K562 (cell line): Measurements from ENCODE around the gene CRCP. TPM values are rescaled to one million over a fixed set of nuclear protein-coding genes. Genes with fewer than 3 reads are reported as not detected.

Source experiments
- ATAC-seq: fragments of 200-7000 bp; cut with Tn5 transposase; 3 replicates; pipeline ENCODE4 v1.9.1; 2020; ENCODE audit warnings: moderate library complexity
- BruUV-seq: library from RNA; stranded (reverse); fragments of 400-500 nt; replicated peaks from 2 replicates; lab custom pipeline; 2021; lab: Mats Ljungman, UMichigan
- CTCF ChIA-PET: fragments of 300-600 bp; formaldehyde crosslinking; extraction: SDS; loops from one replicate; lab custom pipeline; 2021; ENCODE audit warnings: low intra/inter-chr PET ratio; lab: Yijun Ruan, JAX
- POLR2A ChIA-PET: fragments of 300-600, 350-650 bp; sonication (Branson Sonifier 250); formaldehyde crosslinking; extraction: SDS; loops from one replicate; lab custom pipeline; 2021; ENCODE audit warnings: antibody characterized with exemption, inconsistent platforms; lab: Yijun Ruan, JAX
- DNase-seq, 4 experiments: peaks; one replicate each; pipeline versions ENCODE4 v3.0.0 to v3.0.0-alpha.2; 2011 to 2018; ENCODE audit warnings: low spot score in 3 of 4, mixed read lengths in 3 of 4; ENCODE audit errors: extremely low read depth in 1 of 4
- FAIRE-seq: peaks from 2 replicates; lab custom pipeline; 2011; peaks lifted over from hg19 to GRCh38; lab: Jason Lieb, UNC
- H2AFZ ChIP-seq: 2 replicates; pipeline ENCODE4 v1.6.0; 2011; ENCODE audit warnings: low read depth, low read length, control low read depth, inconsistent platforms
- H3K27ac ChIP-seq: fragments of 200-600 bp; 3 replicates; pipeline ENCODE4 v1.8.0; 2011; ENCODE audit warnings: low read depth, mild to moderate bottlenecking, control low read depth, inconsistent platforms, low read length, moderate library complexity, mixed read lengths; ENCODE audit errors: extremely low read depth
- H3K27me3 ChIP-seq, 2 experiments: fragments of 300-600 bp in 1 of 2; 2 replicates in 1 of 2; 3 replicates in 1 of 2; pipeline versions ENCODE4 v1.6.0 to v1.8.0; 2011; ENCODE audit warnings: inconsistent platforms in 2 of 2, low read length in 2 of 2, mild to moderate bottlenecking in 1 of 2, mixed read lengths in 1 of 2, moderate library complexity in 1 of 2; ENCODE audit not compliant: control insufficient read depth in 2 of 2, insufficient read depth in 2 of 2
- H3K36me3 ChIP-seq: fragments of 300-600 bp; 3 replicates; pipeline ENCODE4 v1.8.0; 2011; ENCODE audit warnings: mild to moderate bottlenecking, low read length, inconsistent platforms; ENCODE audit not compliant: control insufficient read depth, insufficient read depth
- H3K4me1 ChIP-seq, 2 experiments: fragments of 200-600 bp in 1 of 2; replicated peaks in 1 of 2; 2 replicates in 1 of 2; 3 replicates in 1 of 2; pipeline versions ENCODE4 v1.5.1 to v1.8.0; 2011; ENCODE audit warnings: inconsistent platforms in 2 of 2, low read length in 2 of 2, mild to moderate bottlenecking in 1 of 2, mixed read lengths in 1 of 2, moderate library complexity in 1 of 2; ENCODE audit not compliant: control insufficient read depth in 2 of 2, insufficient read depth in 2 of 2
- H3K4me2 ChIP-seq: 2 replicates; pipeline ENCODE4 v1.6.1; 2011; ENCODE audit warnings: low read length, control low read depth, inconsistent platforms, mixed read lengths; ENCODE audit not compliant: insufficient read depth
- H3K4me3 ChIP-seq: fragments of 200-600 bp; sonication (generic), shearing (Covaris generic); 2 replicates; pipeline ENCODE4 v1.5.1; 2016; ENCODE audit warnings: control low read depth, inconsistent platforms
- H3K79me2 ChIP-seq: fragments of 200-600 bp; 3 replicates; pipeline ENCODE4 v1.8.0; 2011; ENCODE audit warnings: low read length, inconsistent platforms; ENCODE audit not compliant: control insufficient read depth, insufficient read depth
- H3K9ac ChIP-seq, 2 experiments: 2 replicates each; pipeline versions ENCODE4 v1.6.0 to v1.6.1; 2011; ENCODE audit warnings: low read depth in 2 of 2, low read length in 2 of 2, control low read depth in 1 of 2, inconsistent platforms in 1 of 2, mild to moderate bottlenecking in 1 of 2, mixed read lengths in 1 of 2; ENCODE audit not compliant: insufficient read depth in 1 of 2
- H3K9me1 ChIP-seq: one replicate; pipeline ENCODE4 v1.6.0; 2011; ENCODE audit warnings: inconsistent platforms, mild to moderate bottlenecking, low read length, moderate library complexity; ENCODE audit not compliant: control insufficient read depth, insufficient read depth
- H3K9me3 ChIP-seq: replicated peaks from 2 replicates; pipeline ENCODE4 v1.5.1; 2011; ENCODE audit warnings: low read depth, low read length, inconsistent platforms; ENCODE audit not compliant: control insufficient read depth, insufficient read depth
- H4K20me1 ChIP-seq: replicated peaks from 2 replicates; pipeline ENCODE4 v1.6.1; 2011; ENCODE audit warnings: low read length, inconsistent platforms, mixed read lengths; ENCODE audit not compliant: control insufficient read depth, insufficient read depth
- ARHGAP35 ChIP-seq: fragments of 450-650 bp; IDR thresholded peaks from 2 replicates; pipeline ENCODE4 v1.6.1; 2018; ENCODE audit not compliant: partially characterized antibody
- ARID3A ChIP-seq: IDR thresholded peaks from 2 replicates; pipeline ENCODE4 v1.6.1; 2012; ENCODE audit warnings: low read depth, low read length, improper control_type of control experiment, borderline replicate concordance
- CTCF ChIP-seq, 3 experiments: IDR thresholded peaks in 2 of 3; conservative IDR thresholded peaks in 1 of 3; 2 replicates each; pipeline ENCODE4 v1.5.1; 2011 to 2012; ENCODE audit warnings: low read length in 3 of 3, mild to moderate bottlenecking in 3 of 3, control low read depth in 2 of 3, improper control_type of control experiment in 1 of 3, inconsistent platforms in 1 of 3, low read depth in 1 of 3, mixed read lengths in 1 of 3, moderate library complexity in 1 of 3; ENCODE audit not compliant: insufficient read depth in 2 of 3
- KDM1A ChIP-seq, 2 experiments: fragments of 450-650 bp; IDR thresholded peaks; 2 replicates each; pipeline ENCODE4 v1.6.1; 2016; ENCODE audit warnings: mild to moderate bottlenecking in 2 of 2
- MTA1 ChIP-seq: fragments of 450-650 bp; IDR thresholded peaks from 2 replicates; pipeline ENCODE4 v1.6.1; 2017; ENCODE audit warnings: borderline replicate concordance
- NCOA2 ChIP-seq, 2 experiments: fragments of 450-650 bp; IDR thresholded peaks; 2 replicates each; pipeline ENCODE4 v1.6.1; 2018; ENCODE audit warnings: mild to moderate bottlenecking in 2 of 2, moderate library complexity in 1 of 2; ENCODE audit not compliant: partially characterized antibody in 2 of 2
- NONO ChIP-seq, 2 experiments: fragments of 200-400 bp in 1 of 2; fragments of 450-650 bp in 1 of 2; formaldehyde crosslinking in 1 of 2; IDR thresholded peaks; 2 replicates each; pipeline ENCODE4 v1.6.1; 2017; ENCODE audit warnings: low read depth in 2 of 2, mild to moderate bottlenecking in 2 of 2, moderate library complexity in 2 of 2, low read length in 1 of 2
- NR2C1 ChIP-seq, 2 experiments: fragments of 450-650 bp; IDR thresholded peaks; 2 replicates each; pipeline ENCODE4 v1.6.1; 2017; ENCODE audit warnings: mild to moderate bottlenecking in 2 of 2, antibody characterized with exemption in 1 of 2, inconsistent platforms in 1 of 2, missing compliant biosample characterization in 1 of 2, missing genetic modification characterization in 1 of 2
- POU5F1 ChIP-seq: fragments of 150-350 bp; IDR thresholded peaks from 2 replicates; pipeline ENCODE4 v1.6.1; 2014; ENCODE audit warnings: borderline replicate concordance, low read length, low read depth, mild to moderate bottlenecking; ENCODE audit not compliant: partially characterized antibody
- PPARD ChIP-seq: fragments of 250-450 bp; sonication (Bioruptor Pico); IDR thresholded peaks from 2 replicates; pipeline ENCODE4 v1.8.0; 2022; ENCODE audit warnings: inconsistent platforms, mild to moderate bottlenecking, moderate library complexity
- PTTG1 ChIP-seq: fragments of 450-650 bp; IDR thresholded peaks from 2 replicates; pipeline ENCODE4 v1.6.1; 2016; ENCODE audit warnings: low read depth, mild to moderate bottlenecking, missing genetic modification characterization, missing compliant biosample characterization
- RAD21 ChIP-seq, 2 experiments: fragments of 250-450 bp in 1 of 2; fragments of 450-650 bp in 1 of 2; sonication (Bioruptor Pico) in 1 of 2; formaldehyde crosslinking in 1 of 2; IDR thresholded peaks in 1 of 2; conservative IDR thresholded peaks in 1 of 2; 2 replicates each; pipeline versions ENCODE4 v1.4.0 to v1.8.0; 2020 to 2022; ENCODE audit warnings: mild to moderate bottlenecking in 2 of 2, moderate library complexity in 1 of 2
- SMAD4 ChIP-seq: fragments of 250-450 bp; sonication (Bioruptor Pico); conservative IDR thresholded peaks from 2 replicates; pipeline ENCODE4 v1.8.0; 2021; ENCODE audit warnings: inconsistent platforms, mild to moderate bottlenecking, moderate library complexity
- SREBF2 ChIP-seq: sonication (generic); formaldehyde crosslinking; IDR thresholded peaks from 2 replicates; pipeline ENCODE4 v1.4.0; 2020; ENCODE audit warnings: mild to moderate bottlenecking, missing genetic modification reagents
- ZNF507 ChIP-seq: conservative IDR thresholded peaks from 2 replicates; pipeline ENCODE4 v1.6.1; 2017; ENCODE audit warnings: missing genetic modification characterization, missing compliant biosample characterization
- WGBS: fragments of 100-300 bp; shearing (Covaris generic); methylation state at CpG from one replicate; pipeline ENCODE4 v1.1.6; 2016; ENCODE audit warnings: low coverage, mixed read lengths; ENCODE audit not compliant: insufficient coverage; ENCODE audit errors: missing lambda C conversion rate; 5-methylcytosine and 5-hydroxymethylcytosine counted together
- in situ Hi-C: fragments of 300-500 bp; cut with MboI; formaldehyde crosslinking; loops from 4 replicates; pipeline ENCODE4 v1.15.0; 2018; ENCODE audit warnings: inconsistent platforms, mixed read lengths
- intact Hi-C: fragments of 100-400 bp; cut with micrococcal nuclease; formaldehyde crosslinking; loops from 2 replicates; pipeline ENCODE4 v1.14.2; 2022
- polyA plus RNA-seq, 8 experiments: library from polyadenylated mRNA; depleted of rRNA in 4 of 8; stranded (reverse) in 5 of 8; unstranded in 3 of 8; fragments of >200 nt; fragmentation: Nextera tagmentation in 2 of 8; fragmentation: Illumina TruSeq in 1 of 8; extraction: Ambion mirVana in 2 of 8; extraction: Trizol in 1 of 8; gene quantifications; 2 replicates each; pipeline versions ENCODE4 v1.2.1 to v1.2.3, GENCODE V29; 2011 to 2014; ENCODE audit warnings: inconsistent platforms in 1 of 8, missing spikeins in 1 of 8
- total RNA-seq, 7 experiments: library from RNA; depleted of rRNA in 6 of 7; stranded (reverse); fragments of >200 nt in 6 of 7; fragmentation: Illumina TruSeq in 2 of 7; extraction: Trizol in 2 of 7; gene quantifications; 2 replicates each; pipeline versions ENCODE4 v1.2.1 to v1.2.3, GENCODE V29; 2011 to 2021; ENCODE audit warnings: low replicate concordance in 1 of 7

Gene CRCP
- total and polyA plus RNA-seq, 9 of the 15 experiments (the other 6 are each of a cell fraction or from before 2014, with no cell fraction given), result 22.1 to 58.3 (median 43.4) TPM

- Histone ChIP-seq H3K79me2 (peaks cover 37% of the 10 kb centered on the region), H3K9me3 (no peaks in the 10 kb centered on the region), H2AFZ (no peak overlapping the region), H3K9me1 (peaks cover 3% of the 10 kb centered on the region), H4K20me1 (no peaks in the 10 kb centered on the region), H3K9ac (no peak overlapping the region), H3K4me2 (no peak overlapping the region), H3K4me1 (no peaks in the 10 kb centered on the region), H3K4me3 (no peak overlapping the region), H3K27me3 (no peaks in the 10 kb centered on the region), H3K36me3 (peaks cover 88% of the 10 kb centered on the region), H3K27ac (no peak overlapping the region)
- WGBS, result 78% methylated on average over 8 of the region's 8 CpGs
- intact Hi-C loops (no loop called here), in situ Hi-C loops (no loop called here)
- no peak for ATAC-seq
- no peak for DNase-seq
- CTCF ChIA-PET, result no interaction called here
- no peak for FAIRE-seq
- BruUV-seq, result no TSS peak
- no peak for TF ChIP-seq NR2C1 (IDR thresholded peaks at IDR 0.05)
- no peak for TF ChIP-seq NR2C1 (tag; IDR thresholded peaks at IDR 0.05)
- TF ChIP-seq ARHGAP35, result no peak
- no peak for TF ChIP-seq CTCF (IDR thresholded peaks at IDR 0.05 in 2 of 3, conservative IDR thresholded peaks at IDR 0.05 in 1 of 3; ENCODE audit: insufficient read depth in 2 of 3, low read depth in 1 of 3, low read length in 3 of 3)
- no peak for TF ChIP-seq NONO (IDR thresholded peaks at IDR 0.05; ENCODE audit: low read depth in 2 of 2, low read length in 1 of 2)
- TF ChIP-seq ZNF507 (tag), result no peak
- TF ChIP-seq POU5F1, result no peak
- no peak for TF ChIP-seq KDM1A (IDR thresholded peaks at IDR 0.05)
- TF ChIP-seq ARID3A, result no peak
- no peak for TF ChIP-seq SMAD4 (CRISPR knock-in tag)
- no peak for TF ChIP-seq NCOA2 (IDR thresholded peaks at IDR 0.05; ENCODE audit: partially characterized antibody in 2 of 2)
- no peak for TF ChIP-seq PTTG1 (tag)
- TF ChIP-seq SREBF2, result no peak
- no peak for TF ChIP-seq RAD21 (CRISPR knock-in tag; conservative IDR thresholded peaks at IDR 0.05 in 1 of 2, IDR thresholded peaks at IDR 0.05 in 1 of 2)
- no peak for TF ChIP-seq MTA1
- TF ChIP-seq PPARD (CRISPR knock-in tag), result no peak
- POLR2A ChIA-PET, result interaction anchor here (0.6 to 1.2 kb wide), 3 partner anchors 9 to 54 kb away, joined by 3 read pairs; no protein-coding TSS in a partner anchor
Measured at GRCh38 chr7:66138994-66139752, 24.5 kb downstream of the CRCP start.
